ENCODE measurements around the gene TUSC2. TPM values are rescaled to one million over a fixed set of nuclear protein-coding genes. Genes with fewer than 3 reads are reported as not detected.

Gene TUSC2
- total and polyA plus RNA-seq, 12 donors = 28.8 to 64.3 (median 34.4) TPM

DNA sequence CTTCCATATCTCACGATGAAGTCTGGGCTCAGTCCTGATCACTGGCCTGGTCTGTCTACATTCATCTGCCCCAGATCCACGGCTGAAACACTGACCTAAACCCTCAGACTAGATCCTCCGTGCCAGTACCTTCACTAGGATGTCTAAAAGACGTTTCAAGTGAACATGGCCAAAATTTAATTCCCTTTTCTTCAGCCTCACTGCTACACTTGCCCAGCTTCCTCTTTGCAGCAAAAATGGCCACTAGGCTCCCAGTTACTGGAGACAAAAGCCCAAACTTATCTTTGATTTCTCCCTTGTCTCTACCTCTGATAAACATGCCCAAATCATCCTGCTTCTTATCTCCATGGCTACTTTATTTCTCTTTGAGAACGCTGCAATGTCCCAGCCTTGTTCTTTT, 10.9 kb upstream of the TUSC2 start:
- Histone ChIP-seq H3K27ac (peak overlapping the region in 4 of 5 donors; percentile 87 to 98 (median 94)), H3K27me3 (no peaks in the 10 kb centered on the region), H3K9me3 (replicated peaks in 1 of 3) (no peaks in the 10 kb centered on the region), H3K4me3 (no peak overlapping the region), H3K36me3 (replicated peaks in 1 of 2) (no peaks in the 10 kb centered on the region), H3K4me1 (replicated peaks in 1 of 2) (peaks cover 21 to 42% of the 10 kb centered on the region in 2 donors)
- 58 to 71% (median 67%) methylated on average over 5 of the region's 5 CpGs for WGBS, 4 donors
- DNase-seq = no peak
- intact Hi-C loops (cut with DNase I) = no loop called here
- no peak for TF ChIP-seq POLR2A (IDR thresholded peaks at IDR 0.05)
- no peak for TF ChIP-seq CTCF (IDR thresholded peaks at IDR 0.05)

DNA sequence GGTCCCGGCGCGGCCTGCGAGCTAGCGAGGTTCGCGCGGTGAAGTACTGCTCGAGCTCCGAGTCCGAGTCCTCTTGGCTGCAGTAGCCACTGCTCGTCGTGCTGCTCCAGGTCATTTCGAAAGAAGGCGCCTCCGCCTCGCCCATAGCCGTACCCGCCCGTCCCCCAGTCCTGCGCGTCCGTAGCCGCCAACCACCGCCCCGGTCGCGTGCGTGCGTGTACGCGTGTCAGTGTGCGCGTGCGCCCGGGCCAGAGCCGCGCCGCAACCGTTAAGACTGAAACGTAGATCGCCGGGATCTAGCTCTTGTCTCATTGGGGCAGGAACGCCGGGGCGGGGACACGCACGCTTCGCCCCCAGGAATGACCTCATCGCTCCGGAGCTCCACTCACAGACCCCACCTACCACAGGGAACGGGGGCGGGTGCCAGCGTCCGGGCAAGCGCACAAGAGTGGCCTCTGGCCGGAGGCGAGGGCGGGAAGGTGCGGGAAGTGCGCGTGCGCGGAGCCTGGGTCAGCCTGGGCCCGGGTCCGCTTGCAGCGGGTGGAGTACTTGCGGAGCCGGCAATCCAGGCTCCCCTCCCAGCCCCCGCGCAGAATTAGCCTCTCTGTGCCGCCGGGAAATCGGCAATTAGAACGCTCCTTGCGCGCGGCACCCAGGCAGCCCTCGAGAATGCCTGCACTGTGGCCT, 9.3 kb upstream of the TUSC2 start:
- peaks cover 29 to 52% of the 10 kb centered on the region in 2 donors for H3K4me1 ChIP-seq (replicated peaks in 1 of 2)
- H3K27ac ChIP-seq = peak overlapping the region; percentile 87 to 98 (median 93)
- H3K9me3 ChIP-seq (replicated peaks in 1 of 3) = no peaks in the 10 kb centered on the region
- TF ChIP-seq CTCF (IDR thresholded peaks at IDR 0.05) (no peak), POLR2A (IDR thresholded peaks at IDR 0.05) (peak; percentile 68 to 96)
- intact Hi-C loops (cut with DNase I) = no loop called here
- H3K4me3 ChIP-seq = peak overlapping the region; percentile 30 to 68 (median 58)
- DNase-seq = peak; percentile 99 to 100 (median 100)
- H3K27me3 ChIP-seq = no peaks in the 10 kb centered on the region
- H3K36me3 ChIP-seq (replicated peaks in 1 of 2) = peaks cover 0 to 2% of the 10 kb centered on the region in 2 donors
- 0 to 1% (median 0%) methylated on average over 23 to 79 of the region's 79 CpGs; no CpG with 5 or more reads in 1 of the 4 donors for WGBS, 4 donors

DNA sequence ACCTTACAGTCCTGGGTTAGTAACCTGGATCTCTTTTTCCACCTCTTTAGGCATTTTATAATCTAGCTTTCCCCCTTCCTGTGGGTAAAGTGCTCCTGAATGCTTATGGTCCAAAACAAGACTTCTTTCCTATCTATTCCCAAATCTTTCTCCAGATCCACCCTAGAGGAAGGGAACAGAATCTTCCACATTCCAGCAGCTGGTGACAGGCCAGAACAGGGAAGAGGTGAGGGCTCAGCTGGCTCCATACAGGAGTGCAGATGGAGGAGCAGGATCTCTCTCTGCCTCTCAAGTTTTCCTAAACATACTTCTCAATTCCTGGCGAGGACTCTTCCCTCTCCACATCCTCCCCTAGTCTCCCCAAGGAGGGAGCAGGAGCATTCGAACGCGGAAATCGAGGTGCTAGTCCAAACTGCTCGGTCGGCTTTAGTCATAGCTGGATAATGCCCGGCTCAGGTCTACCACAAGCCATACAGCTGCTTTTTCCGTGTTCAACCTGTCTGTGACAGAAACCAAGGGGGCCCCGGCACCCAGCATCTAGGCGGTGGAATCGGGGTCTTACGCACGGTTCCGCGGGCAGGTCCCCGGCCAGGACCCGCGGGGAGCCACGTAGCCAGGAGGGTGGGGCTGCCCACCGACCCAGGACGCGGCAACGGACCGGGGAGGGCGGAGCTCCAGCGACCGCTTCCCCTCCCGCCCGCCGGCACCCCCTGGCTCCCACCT, 8.6 kb upstream of the TUSC2 start:
- peaks cover 29 to 52% of the 10 kb centered on the region in 2 donors for H3K4me1 ChIP-seq (replicated peaks in 1 of 2)
- intact Hi-C loops (cut with DNase I) = no loop called here

More for the DNA sequence above, 8.6 kb upstream of the TUSC2 start:
- Histone ChIP-seq H3K27ac (peak overlapping the region; percentile 87 to 98 (median 93)), H3K4me3 (peak overlapping the region; percentile 27 to 68 (median 58)), H3K27me3 (no peaks in the 10 kb centered on the region), H3K9me3 (replicated peaks in 1 of 3) (no peaks in the 10 kb centered on the region), H3K36me3 (replicated peaks in 1 of 2) (peaks cover 0 to 9% of the 10 kb centered on the region in 2 donors)
- no peak for DNase-seq
- 1 to 2% (median 1%) methylated on average over 9 to 31 of the region's 31 CpGs for WGBS, 4 donors
- TF ChIP-seq CTCF (IDR thresholded peaks at IDR 0.05) = peak in 1 of 6 experiments; percentile 16
- no peak for TF ChIP-seq POLR2A (IDR thresholded peaks at IDR 0.05)

Measured in adrenal gland (tissue), 12 donors.